Measurements from ENCODE around the gene POMT1.

POMT1 gene

GRCh38 chr9:131480258-131480657, 22.5 kb upstream of the POMT1 start:
- Histone ChIP-seq H3K4me3 (ENCODE audit: low read length in 2 of 2) (no peak overlapping the region), H2BK12ac (ENCODE audit: low read length) (no peak overlapping the region), H3K18ac (ENCODE audit: low read length) (no peak overlapping the region), H4K91ac (ENCODE audit: low read depth, low read length, poor library complexity) (no peak overlapping the region), H2BK5ac (ENCODE audit: low read length) (no peak overlapping the region), H3K4me1 (ENCODE audit: control insufficient read depth in 2 of 2, insufficient read depth in 1 of 2, low read depth in 1 of 2, low read length in 2 of 2) (no peaks in the 10 kb centered on the region), H2BK15ac (ENCODE audit: low read length) (no peak overlapping the region), H4K8ac (ENCODE audit: low read depth, low read length) (no peak overlapping the region), H3K4ac (ENCODE audit: low read length) (no peak overlapping the region), H3K27me3 (ENCODE audit: control insufficient read depth in 3 of 3, insufficient read depth in 3 of 3, low read depth in 1 of 3, low read length in 3 of 3) (no peaks in the 10 kb centered on the region), H2BK120ac (ENCODE audit: low read depth, low read length) (no peak overlapping the region), H3K9ac (ENCODE audit: low read depth, low read length, poor library complexity) (no peak overlapping the region), H3K14ac (ENCODE audit: low read length) (no peak overlapping the region), H2AK5ac (ENCODE audit: low read depth, low read length) (no peak overlapping the region), H3K23ac (ENCODE audit: low read depth, low read length, poor library complexity) (no peak overlapping the region), H3K4me2 (ENCODE audit: insufficient read depth, low read length, poor library complexity, severe bottlenecking) (no peak overlapping the region), H3K9me3 (replicated peaks in 1 of 2; ENCODE audit: control insufficient read depth in 2 of 2, insufficient read depth in 1 of 2, low read depth in 1 of 2, low read length in 2 of 2) (no peaks in the 10 kb centered on the region), H3K36me3 (replicated peaks in 1 of 2; ENCODE audit: control insufficient read depth in 2 of 2, insufficient read depth in 2 of 2, low read length in 2 of 2) (peaks cover 93 to 99% of the 10 kb centered on the region in 2 donors), H2AFZ (ENCODE audit: low read length) (no peak overlapping the region), H3K27ac (replicated peaks; ENCODE audit: low read length) (no peak overlapping the region), H3K79me1 (ENCODE audit: low read depth, low read length) (peaks cover 22% of the 10 kb centered on the region)
- WGBS, 2 donors (ENCODE audit: extremely low coverage in 2 of 2, insufficient read length in 2 of 2, insufficient replicate concordance in 1 of 2): no CpG with 5 or more reads among the region's 1 CpG
- DNase-seq (ENCODE audit: low spot score): no peak

GRCh38 chr9:131481441-131482342, 21.0 kb upstream of the POMT1 start:
- no CpG with 5 or more reads among the region's 19 CpGs for WGBS, 2 donors (ENCODE audit: extremely low coverage in 2 of 2, insufficient read length in 2 of 2, insufficient replicate concordance in 1 of 2)
- no peak overlapping the region for H3K4me2 ChIP-seq (ENCODE audit: insufficient read depth, low read length, poor library complexity, severe bottlenecking)
- H2AK5ac ChIP-seq (ENCODE audit: low read depth, low read length): no peak overlapping the region
- no peak overlapping the region for H3K14ac ChIP-seq (ENCODE audit: low read length)
- H3K18ac ChIP-seq (ENCODE audit: low read length): peak overlapping the region; percentile 27
- no peak overlapping the region for H3K4me3 ChIP-seq (ENCODE audit: low read length in 2 of 2)
- H4K91ac ChIP-seq (ENCODE audit: low read depth, low read length, poor library complexity): no peak overlapping the region
- H3K79me1 ChIP-seq (ENCODE audit: low read depth, low read length): peaks cover 23% of the 10 kb centered on the region
- H3K27me3 ChIP-seq (ENCODE audit: control insufficient read depth in 3 of 3, insufficient read depth in 3 of 3, low read depth in 1 of 3, low read length in 3 of 3): no peaks in the 10 kb centered on the region
- DNase-seq (ENCODE audit: low spot score): no peak
- H3K9me3 ChIP-seq (replicated peaks in 1 of 2; ENCODE audit: control insufficient read depth in 2 of 2, insufficient read depth in 1 of 2, low read depth in 1 of 2, low read length in 2 of 2): no peaks in the 10 kb centered on the region
- H4K8ac ChIP-seq (ENCODE audit: low read depth, low read length): peak overlapping the region; percentile 0
- no peak overlapping the region for H2AFZ ChIP-seq (ENCODE audit: low read length)
- H3K23ac ChIP-seq (ENCODE audit: low read depth, low read length, poor library complexity): peak overlapping the region; percentile 8
- no peak overlapping the region for H2BK12ac ChIP-seq (ENCODE audit: low read length)
- no peak overlapping the region for H3K4ac ChIP-seq (ENCODE audit: low read length)
- no peak overlapping the region for H3K27ac ChIP-seq (replicated peaks; ENCODE audit: low read length)
- no peak overlapping the region for H2BK15ac ChIP-seq (ENCODE audit: low read length)
- H3K4me1 ChIP-seq (ENCODE audit: control insufficient read depth in 2 of 2, insufficient read depth in 1 of 2, low read depth in 1 of 2, low read length in 2 of 2): no peaks in the 10 kb centered on the region
- H2BK5ac ChIP-seq (ENCODE audit: low read length): no peak overlapping the region
- peaks cover 93 to 99% of the 10 kb centered on the region in 2 donors for H3K36me3 ChIP-seq (replicated peaks in 1 of 2; ENCODE audit: control insufficient read depth in 2 of 2, insufficient read depth in 2 of 2, low read length in 2 of 2)
- no peak overlapping the region for H3K9ac ChIP-seq (ENCODE audit: low read depth, low read length, poor library complexity)
- H2BK120ac ChIP-seq (ENCODE audit: low read depth, low read length): no peak overlapping the region

- Histone ChIP-seq H3K4ac (ENCODE audit: low read length) (no peak overlapping the region), H2BK15ac (ENCODE audit: low read length) (no peak overlapping the region), H3K9me3 (replicated peaks in 1 of 2; ENCODE audit: control insufficient read depth in 2 of 2, insufficient read depth in 1 of 2, low read depth in 1 of 2, low read length in 2 of 2) (no peaks in the 10 kb centered on the region), H3K14ac (ENCODE audit: low read length) (no peak overlapping the region), H3K18ac (ENCODE audit: low read length) (no peak overlapping the region), H2BK5ac (ENCODE audit: low read length) (no peak overlapping the region), H4K8ac (ENCODE audit: low read depth, low read length) (no peak overlapping the region), H2AK5ac (ENCODE audit: low read depth, low read length) (no peak overlapping the region), H3K4me2 (ENCODE audit: insufficient read depth, low read length, poor library complexity, severe bottlenecking) (no peak overlapping the region), H2BK12ac (ENCODE audit: low read length) (no peak overlapping the region), H4K91ac (ENCODE audit: low read depth, low read length, poor library complexity) (no peak overlapping the region), H3K79me1 (ENCODE audit: low read depth, low read length) (peaks cover 23% of the 10 kb centered on the region), H3K27ac (replicated peaks; ENCODE audit: low read length) (no peak overlapping the region), H2AFZ (ENCODE audit: low read length) (no peak overlapping the region), H3K23ac (ENCODE audit: low read depth, low read length, poor library complexity) (peak overlapping the region; percentile 36), H3K4me1 (ENCODE audit: control insufficient read depth in 2 of 2, insufficient read depth in 1 of 2, low read depth in 1 of 2, low read length in 2 of 2) (no peaks in the 10 kb centered on the region), H3K27me3 (ENCODE audit: control insufficient read depth in 3 of 3, insufficient read depth in 3 of 3, low read depth in 1 of 3, low read length in 3 of 3) (no peaks in the 10 kb centered on the region), H2BK120ac (ENCODE audit: low read depth, low read length) (no peak overlapping the region), H3K9ac (ENCODE audit: low read depth, low read length, poor library complexity) (no peak overlapping the region), H3K4me3 (ENCODE audit: low read length in 2 of 2) (no peak overlapping the region), H3K36me3 (replicated peaks in 1 of 2; ENCODE audit: control insufficient read depth in 2 of 2, insufficient read depth in 2 of 2, low read length in 2 of 2) (peaks cover 92 to 99% of the 10 kb centered on the region in 2 donors)
- WGBS, 2 donors (ENCODE audit: extremely low coverage in 2 of 2, insufficient read length in 2 of 2, insufficient replicate concordance in 1 of 2): no CpG with 5 or more reads among the region's 24 CpGs
- no peak for DNase-seq (ENCODE audit: low spot score)
Observed at GRCh38 chr9:131482343-131483006, 20.2 kb upstream of the POMT1 start.

- no CpG with 5 or more reads among the region's 9 CpGs for WGBS, 2 donors (ENCODE audit: extremely low coverage in 2 of 2, insufficient read length in 2 of 2, insufficient replicate concordance in 1 of 2)
- Histone ChIP-seq H2BK15ac (ENCODE audit: low read length) (no peak overlapping the region), H3K4me1 (ENCODE audit: control insufficient read depth in 2 of 2, insufficient read depth in 1 of 2, low read depth in 1 of 2, low read length in 2 of 2) (no peaks in the 10 kb centered on the region), H3K9me3 (replicated peaks in 1 of 2; ENCODE audit: control insufficient read depth in 2 of 2, insufficient read depth in 1 of 2, low read depth in 1 of 2, low read length in 2 of 2) (no peaks in the 10 kb centered on the region), H3K14ac (ENCODE audit: low read length) (no peak overlapping the region), H3K36me3 (replicated peaks in 1 of 2; ENCODE audit: control insufficient read depth in 2 of 2, insufficient read depth in 2 of 2, low read length in 2 of 2) (peaks cover 92 to 99% of the 10 kb centered on the region in 2 donors), H3K23ac (ENCODE audit: low read depth, low read length, poor library complexity) (no peak overlapping the region), H4K91ac (ENCODE audit: low read depth, low read length, poor library complexity) (no peak overlapping the region), H3K4me2 (ENCODE audit: insufficient read depth, low read length, poor library complexity, severe bottlenecking) (no peak overlapping the region), H3K4ac (ENCODE audit: low read length) (no peak overlapping the region), H2AK5ac (ENCODE audit: low read depth, low read length) (no peak overlapping the region), H2BK5ac (ENCODE audit: low read length) (no peak overlapping the region), H2BK12ac (ENCODE audit: low read length) (no peak overlapping the region), H3K9ac (ENCODE audit: low read depth, low read length, poor library complexity) (no peak overlapping the region), H2BK120ac (ENCODE audit: low read depth, low read length) (no peak overlapping the region), H3K27me3 (ENCODE audit: control insufficient read depth in 3 of 3, insufficient read depth in 3 of 3, low read depth in 1 of 3, low read length in 3 of 3) (no peaks in the 10 kb centered on the region), H3K27ac (replicated peaks; ENCODE audit: low read length) (no peak overlapping the region), H4K8ac (ENCODE audit: low read depth, low read length) (no peak overlapping the region), H3K18ac (ENCODE audit: low read length) (no peak overlapping the region), H2AFZ (ENCODE audit: low read length) (no peak overlapping the region), H3K79me1 (ENCODE audit: low read depth, low read length) (peaks cover 24% of the 10 kb centered on the region), H3K4me3 (ENCODE audit: low read length in 2 of 2) (no peak overlapping the region)
- DNase-seq (ENCODE audit: low spot score): no peak
Observed at GRCh38 chr9:131483319-131484050, 19.2 kb upstream of the POMT1 start.

Data from neuronal stem cell (in vitro differentiated cells).